Suprapubic skin (tissue), 3 donors: ENCODE measurements around the gene CCL2.

ENCODE experiments used
- EP300 ChIP-seq: sonication (generic); formaldehyde crosslinking; IDR thresholded peaks from one replicate; pipeline ENCODE4 v1.6.1; 2017; ENCODE audit warnings: antibody characterized with exemption
- POLR2A ChIP-seq, 2 donors: fragments of 450-650 bp; IDR thresholded peaks; one replicate each; pipeline ENCODE4 v1.6.1; 2017; ENCODE audit warnings: antibody characterized with exemption in 2 of 2, mild to moderate bottlenecking in 2 of 2, moderate library complexity in 2 of 2
- TF ChIP-seq, protein P1 (sequence below), 2 donors: fragments of 200-600 bp in 1 of 2; fragments of 450-650 bp in 1 of 2; sonication (generic) in 1 of 2; IDR thresholded peaks; one replicate each; pipeline ENCODE4 v1.5.1; 2016 to 2019; ENCODE audit warnings: antibody characterized with exemption in 2 of 2, mild to moderate bottlenecking in 1 of 2, moderate library complexity in 1 of 2

DNA sequence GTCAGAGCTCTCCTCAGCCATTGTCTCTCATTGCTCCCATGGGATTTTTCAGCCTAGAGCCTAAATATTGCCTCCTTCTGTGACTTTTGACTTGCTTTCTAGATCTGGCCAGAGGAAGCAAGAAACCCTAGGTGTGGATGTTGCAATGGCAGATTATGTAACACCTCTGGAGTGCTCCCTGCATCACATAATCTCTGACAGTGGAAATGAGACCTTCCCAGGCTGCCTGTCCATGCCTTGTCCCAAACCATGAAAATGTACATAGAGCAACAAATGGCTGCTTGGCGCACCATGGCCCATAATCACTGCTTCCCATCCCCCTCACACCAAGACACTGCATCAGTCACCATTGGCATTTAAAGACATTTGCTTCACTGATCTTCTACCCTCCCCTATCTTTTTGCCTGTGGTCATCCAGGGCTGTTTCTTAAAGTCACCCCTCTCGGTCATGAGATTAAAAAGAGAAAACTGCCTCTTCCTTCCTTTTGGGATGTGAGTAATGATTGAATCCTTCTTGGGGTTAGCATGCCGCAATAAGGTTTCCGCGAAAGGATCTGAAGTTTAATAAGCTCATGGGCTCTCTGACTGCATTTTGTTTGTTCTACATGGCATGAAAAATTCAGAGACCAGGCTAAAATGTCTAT is 34.2 kb upstream of the CCL2 start:
- TF ChIP-seq, protein P1, sequence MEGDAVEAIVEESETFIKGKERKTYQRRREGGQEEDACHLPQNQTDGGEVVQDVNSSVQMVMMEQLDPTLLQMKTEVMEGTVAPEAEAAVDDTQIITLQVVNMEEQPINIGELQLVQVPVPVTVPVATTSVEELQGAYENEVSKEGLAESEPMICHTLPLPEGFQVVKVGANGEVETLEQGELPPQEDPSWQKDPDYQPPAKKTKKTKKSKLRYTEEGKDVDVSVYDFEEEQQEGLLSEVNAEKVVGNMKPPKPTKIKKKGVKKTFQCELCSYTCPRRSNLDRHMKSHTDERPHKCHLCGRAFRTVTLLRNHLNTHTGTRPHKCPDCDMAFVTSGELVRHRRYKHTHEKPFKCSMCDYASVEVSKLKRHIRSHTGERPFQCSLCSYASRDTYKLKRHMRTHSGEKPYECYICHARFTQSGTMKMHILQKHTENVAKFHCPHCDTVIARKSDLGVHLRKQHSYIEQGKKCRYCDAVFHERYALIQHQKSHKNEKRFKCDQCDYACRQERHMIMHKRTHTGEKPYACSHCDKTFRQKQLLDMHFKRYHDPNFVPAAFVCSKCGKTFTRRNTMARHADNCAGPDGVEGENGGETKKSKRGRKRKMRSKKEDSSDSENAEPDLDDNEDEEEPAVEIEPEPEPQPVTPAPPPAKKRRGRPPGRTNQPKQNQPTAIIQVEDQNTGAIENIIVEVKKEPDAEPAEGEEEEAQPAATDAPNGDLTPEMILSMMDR (IDR thresholded peaks at IDR 0.05) = no peak
- no peak for TF ChIP-seq POLR2A (IDR thresholded peaks at IDR 0.05)
- no peak for TF ChIP-seq EP300
